GM19467 (cell line): ENCODE data around the gene OR4C3.
"Not testable (repeated sequence)": the region's sequence is repeated elsewhere in the genome, so short reads cannot be mapped to it uniquely, and the experiment has no call there.

Experiments used
- ATAC-seq: cut with Tn5 transposase; IDR thresholded peaks from one replicate; pipeline ENCODE4 v1.9.1; 2021; ENCODE audit warnings: mild to moderate bottlenecking, moderate library complexity; ENCODE audit not compliant: unreplicated experiment

The OR4C3 gene

GRCh38 chr11:48324620-48325019 lies at the start of gene OR4C3:
Gene OR4C3, plus strand, starts transcription at chr11:48324920. Its CDS starts 102 bp downstream, at chr11:48325022.
- not testable (repeated sequence) for ATAC-seq

- no peak for ATAC-seq
These were observed 18.8 kb upstream of the OR4C3 start, which contains the start of gene OR4S1 for GRCh38 chr11:48305923-48306322. Gene OR4S1, plus strand, starts transcription at chr11:48306223. Its CDS starts 0 bp downstream, at chr11:48306223.

GRCh38 chr11:48307760-48308386 lies 16.8 kb upstream of the OR4C3 start:
- ATAC-seq = peak; percentile 81

- not testable (repeated sequence) for ATAC-seq
These were observed 11.1 kb upstream of the OR4C3 start for GRCh38 chr11:48313590-48313989.

- ATAC-seq = not testable (repeated sequence)
These were observed 4.9 kb upstream of the OR4C3 start for GRCh38 chr11:48319813-48320212.

- no peak for ATAC-seq
These were observed 16.7 kb downstream of the OR4C3 start for GRCh38 chr11:48341466-48341865.

- not testable (repeated sequence) for ATAC-seq
These were observed 17.8 kb downstream of the OR4C3 start for GRCh38 chr11:48342505-48342904.

GRCh38 chr11:48346286-48346685 lies 21.6 kb downstream of the OR4C3 start:
- ATAC-seq = not testable (repeated sequence)

- ATAC-seq = no peak
These were observed 29.3 kb downstream of the OR4C3 start for GRCh38 chr11:48354013-48354412.

GRCh38 chr11:48354677-48355076 lies 30.0 kb downstream of the OR4C3 start:
- ATAC-seq = no peak

GRCh38 chr11:48361289-48361688 lies 36.6 kb downstream of the OR4C3 start:
- not testable (repeated sequence) for ATAC-seq

- ATAC-seq = no peak
These were observed 41.6 kb downstream of the OR4C3 start, which contains the start of gene OR4C5 for GRCh38 chr11:48366365-48366764. Gene OR4C5, minus strand, starts transcription at chr11:48366465. Its CDS starts 0 bp downstream, at chr11:48366465.
